Hematopoietic multipotent progenitor cell treated with erythropoietin and hydrocortisone succinate and interleukin-3 and kit ligand, for 4 days (in vitro differentiated cells): ENCODE results near the gene KATNB1.
A peak's percentile ranks its signal among the peaks of the same experiment; 100 is the strongest.
"Not testable (repeated sequence)": the region's sequence is repeated elsewhere in the genome, so short reads cannot be mapped to it uniquely, and the experiment has no call there.

ENCODE experiments used
- DNase-seq: peaks from one replicate; pipeline ENCODE4 v3.0.0-alpha.2; 2015

KATNB1 gene

DNA sequence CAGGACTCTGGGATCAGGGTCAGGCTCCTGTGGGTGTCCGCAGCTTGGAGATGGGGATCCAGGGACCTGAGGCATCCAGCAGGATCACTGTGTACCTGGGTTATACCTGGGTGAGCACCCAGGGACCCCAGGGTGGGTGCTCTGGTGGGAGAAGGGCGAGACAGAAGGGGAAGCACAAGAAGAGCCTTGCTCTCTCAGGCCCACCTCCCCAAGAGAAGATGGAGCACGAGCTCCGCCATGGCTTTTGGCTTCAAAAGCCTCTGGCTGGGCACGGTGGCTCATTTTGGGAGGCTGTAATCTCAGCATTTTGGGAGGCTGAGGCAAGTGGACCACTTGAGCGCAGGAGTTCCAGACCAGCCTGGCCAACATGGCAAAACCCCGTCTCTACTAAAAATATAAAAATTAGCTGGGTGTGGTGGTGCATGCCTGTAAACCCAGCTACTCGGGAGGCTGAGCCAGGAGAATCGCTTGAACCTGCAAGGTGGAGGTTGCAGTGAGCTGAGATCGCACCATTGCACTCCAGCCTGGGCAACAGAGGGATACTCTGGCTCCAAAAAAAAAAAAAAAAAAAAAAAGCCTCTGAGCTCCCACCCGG, 32.1 kb upstream of the KATNB1 start:
- DNase-seq = no peak

DNA sequence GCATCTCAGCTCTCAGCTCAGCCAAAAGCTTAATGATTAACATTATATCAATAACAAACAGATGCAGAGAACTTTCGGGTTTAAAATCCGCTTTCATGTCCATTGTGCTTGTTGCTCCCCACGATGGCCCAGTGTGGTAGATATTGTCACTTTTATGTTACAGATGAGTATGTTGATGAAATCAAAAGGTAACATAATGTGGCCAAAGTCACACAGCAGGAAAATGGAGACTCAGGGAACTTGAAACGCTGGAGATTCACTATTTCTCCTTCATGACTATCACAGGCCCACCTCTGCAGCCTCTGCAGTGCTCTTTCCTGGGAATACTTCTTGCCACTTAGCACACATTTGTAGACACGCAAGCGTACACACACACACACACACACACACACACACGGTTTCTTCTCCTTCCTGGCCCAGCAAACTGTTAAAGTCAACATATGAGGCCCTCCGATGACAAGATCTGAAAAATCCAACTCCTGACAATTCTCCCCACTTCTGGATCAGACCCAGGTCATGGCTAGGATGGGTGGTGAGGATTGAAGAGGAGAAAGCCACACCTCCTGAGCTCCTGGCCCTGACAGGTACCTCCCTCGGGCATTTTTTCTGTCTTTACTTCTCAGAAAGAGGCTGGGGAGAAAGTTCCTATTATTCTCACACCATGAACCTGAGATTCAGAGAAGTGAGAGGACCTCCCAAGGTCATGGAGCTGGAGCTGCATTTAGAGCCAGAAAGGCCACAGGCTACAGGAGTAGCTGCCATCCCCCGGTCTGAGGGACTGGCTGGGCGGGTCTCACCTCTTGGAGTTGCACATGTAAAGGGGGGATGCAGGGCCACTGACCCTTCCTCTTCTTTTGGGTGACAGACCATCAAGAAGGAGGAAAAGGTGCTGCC, 31.3 kb upstream of the KATNB1 start:
- no peak for DNase-seq

DNA sequence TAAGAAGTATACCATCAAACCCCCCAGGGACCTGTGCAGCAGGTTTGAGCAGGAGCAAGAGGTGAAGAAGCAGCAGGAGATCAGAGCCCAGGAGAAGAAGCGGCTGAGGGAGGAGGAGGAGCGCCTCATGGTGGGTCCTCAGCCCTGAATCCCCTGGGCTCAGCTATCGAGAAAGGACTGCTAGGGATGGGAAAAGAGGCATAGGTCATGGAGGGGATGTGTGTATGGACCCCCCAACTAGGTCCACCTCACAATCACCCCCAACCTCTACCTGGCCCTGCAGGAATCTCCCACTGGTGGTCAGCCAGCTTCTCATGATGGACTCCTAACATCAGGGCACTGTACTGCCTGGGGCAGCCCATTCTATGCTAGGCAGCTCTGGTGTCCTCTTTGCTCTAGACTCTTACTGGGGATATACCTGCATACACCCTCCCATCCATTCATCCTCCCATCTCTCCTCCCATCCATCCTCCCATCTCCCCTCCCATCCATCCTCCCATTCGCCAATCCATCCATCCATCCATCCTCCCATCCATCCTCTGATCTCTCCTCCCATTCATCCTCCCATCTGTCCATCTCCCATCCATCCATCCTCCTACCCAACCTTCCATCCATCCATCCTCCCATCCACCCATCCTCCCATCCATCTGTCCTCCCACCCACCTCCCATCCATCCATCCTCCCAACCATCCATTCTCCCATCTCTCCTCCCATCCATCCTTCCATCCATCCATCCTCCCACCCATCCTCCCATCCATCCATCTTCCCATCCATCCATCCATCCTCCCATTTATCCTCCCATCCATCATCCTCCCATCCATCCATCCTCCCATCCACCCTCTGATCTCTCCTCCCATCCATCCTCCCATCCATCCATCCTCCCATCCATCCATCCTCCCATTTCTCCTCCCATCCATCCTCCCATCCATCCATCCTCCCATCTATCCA, 30.4 kb upstream of the KATNB1 start:
- no peak for DNase-seq

DNA sequence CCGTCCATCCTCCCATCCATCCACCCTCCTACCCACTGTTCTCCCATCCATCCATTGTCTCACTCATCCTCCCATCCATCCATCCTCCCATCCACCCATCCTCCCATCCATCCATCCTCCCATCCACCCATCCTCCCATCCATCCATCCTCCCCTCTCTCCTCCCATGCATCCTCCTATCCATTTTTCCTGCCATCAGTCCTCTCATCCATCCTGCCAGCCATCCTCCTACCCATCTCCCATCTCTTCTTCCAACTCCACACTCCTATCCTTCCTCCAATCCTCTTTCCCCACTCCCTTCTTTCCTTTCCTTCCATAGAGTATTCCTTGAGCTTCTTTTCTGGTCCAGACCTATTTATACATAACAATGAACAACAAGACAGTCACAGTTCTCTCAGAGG, 28.9 kb upstream of the KATNB1 start:
- no peak for DNase-seq

DNA sequence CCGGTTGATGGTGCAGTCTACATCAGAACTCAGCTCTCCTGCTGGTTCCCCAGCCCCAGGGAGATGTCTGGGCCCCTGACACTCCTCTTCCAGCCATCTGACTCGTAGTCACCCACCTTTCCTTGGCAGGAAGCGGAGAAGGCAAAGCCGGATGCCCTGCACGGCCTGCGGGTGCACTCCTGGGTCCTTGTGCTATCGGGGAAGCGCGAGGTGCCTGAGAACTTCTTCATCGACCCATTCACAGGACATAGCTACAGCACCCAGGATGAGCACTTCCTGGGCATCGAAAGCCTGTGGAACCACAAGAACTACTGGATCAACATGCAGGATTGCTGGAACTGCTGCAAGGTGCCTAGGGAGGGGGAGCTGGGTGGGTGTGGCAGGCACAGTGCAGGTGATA, 28.2 kb upstream of the KATNB1 start:
- DNase-seq = no peak

DNA sequence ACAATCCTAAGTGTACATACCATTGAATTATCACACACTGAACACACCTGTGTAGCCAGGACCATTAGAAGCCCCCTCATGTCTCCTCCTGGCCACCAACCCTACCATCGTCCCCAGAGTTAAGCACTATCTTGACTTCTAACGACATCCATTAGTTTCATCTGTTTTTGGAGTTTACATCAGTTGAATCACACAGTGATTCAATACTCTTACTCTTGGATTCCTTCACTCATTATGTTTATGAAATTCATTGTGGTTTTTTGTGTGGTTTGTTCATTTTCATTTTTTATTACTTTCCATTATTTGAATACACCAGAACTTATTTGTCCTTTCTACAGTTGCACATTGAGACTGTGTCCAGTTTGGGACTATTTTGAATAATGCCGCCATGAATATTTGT, 27.4 kb upstream of the KATNB1 start:
- no peak for DNase-seq

DNA sequence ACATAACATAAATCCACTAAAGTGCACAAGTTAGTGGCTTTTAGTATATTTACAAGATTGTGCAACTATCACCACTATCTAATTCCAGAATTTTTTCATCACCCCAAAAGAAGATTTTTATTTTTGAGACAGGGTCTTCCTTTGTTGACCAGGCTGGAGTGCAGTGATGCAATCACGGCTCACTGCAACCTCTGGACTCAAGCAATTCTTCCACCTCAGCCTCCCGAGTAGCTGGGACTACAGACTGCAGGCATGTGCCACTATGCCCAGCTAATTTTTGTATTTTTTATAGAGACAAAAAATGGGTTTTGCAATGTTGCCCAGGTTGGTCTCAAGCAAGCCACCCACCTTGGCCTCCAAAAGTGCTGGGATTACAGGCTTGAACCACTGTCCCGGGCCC, 25.9 kb upstream of the KATNB1 start:
- DNase-seq = no peak

DNA sequence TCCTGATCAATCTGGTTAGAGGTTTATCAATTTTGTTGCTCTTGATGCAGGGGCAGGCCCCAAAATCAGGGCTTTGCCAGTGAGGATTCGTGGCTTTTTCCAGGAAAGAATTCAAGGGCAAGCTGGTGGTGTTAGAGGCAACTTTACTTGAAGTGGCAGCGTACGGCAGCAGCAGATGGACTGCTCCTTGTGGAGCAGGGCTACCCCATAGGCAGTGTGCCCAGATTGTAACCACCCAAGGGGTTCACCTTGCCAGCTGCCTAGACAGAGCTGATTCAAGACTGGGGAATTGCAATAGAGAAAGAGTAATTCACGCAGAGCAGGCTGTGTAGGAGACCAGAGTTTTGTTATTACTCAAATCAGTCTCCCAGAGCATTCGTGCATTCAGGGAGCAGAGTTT, 24.2 kb upstream of the KATNB1 start:
- DNase-seq = no peak

DNA sequence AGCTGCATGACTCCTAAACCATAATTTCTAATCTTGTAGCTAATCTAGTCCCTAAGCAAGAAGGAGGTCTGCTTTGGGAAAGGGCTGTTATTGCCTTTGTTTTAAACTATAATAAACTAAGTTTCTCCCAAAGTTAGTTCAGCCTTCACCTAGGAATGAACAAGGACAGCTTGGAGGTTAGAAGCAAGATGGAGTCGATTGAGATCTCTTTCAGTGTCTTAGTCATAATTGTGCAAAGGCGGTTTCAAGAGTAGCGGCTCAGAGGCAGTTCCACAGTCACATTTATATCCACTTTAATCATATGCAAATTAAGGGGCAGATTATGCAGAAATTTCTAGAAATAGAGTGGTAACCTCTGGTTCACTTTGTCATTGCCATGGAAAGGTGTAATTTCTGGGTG, 23.6 kb upstream of the KATNB1 start:
- DNase-seq = no peak

DNA sequence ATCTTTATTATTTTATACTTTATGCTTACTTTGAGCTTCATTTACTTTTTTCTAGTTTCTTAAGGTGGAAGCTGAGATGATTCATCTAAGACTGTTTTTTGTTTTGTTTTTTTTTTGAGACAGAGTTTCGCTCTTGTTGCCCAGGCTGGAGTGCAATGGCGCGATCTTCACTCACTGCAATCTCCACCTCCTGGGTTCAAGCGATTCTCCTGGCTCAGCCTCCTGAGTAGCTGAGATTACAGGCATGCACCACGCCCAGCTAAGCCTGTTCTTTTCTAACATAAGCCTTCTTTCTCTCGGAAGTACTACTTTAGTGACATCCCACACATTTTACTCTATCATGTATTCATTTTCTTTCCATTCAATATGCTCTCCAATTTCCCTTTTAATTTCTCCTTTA, 23.0 kb upstream of the KATNB1 start:
- not testable (repeated sequence) for DNase-seq

DNA sequence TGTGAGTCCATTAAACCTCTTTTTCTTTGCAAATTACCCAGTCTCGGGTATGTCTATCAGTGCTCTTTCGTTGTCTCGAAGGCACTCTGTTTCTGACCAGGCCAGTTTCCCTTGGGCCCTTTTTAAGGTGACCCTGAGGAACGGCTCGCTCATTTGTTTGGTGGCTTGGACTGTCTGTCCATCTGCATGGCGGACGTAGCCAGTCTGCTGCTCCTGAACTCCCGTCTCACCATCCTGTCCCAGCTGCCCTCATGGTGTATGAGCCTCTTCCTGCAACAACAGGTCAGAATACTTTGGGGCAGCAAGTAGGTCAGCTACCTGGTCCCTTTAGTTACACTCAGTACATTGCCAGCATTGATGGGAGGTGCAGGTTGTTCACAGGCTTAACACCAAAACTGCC, 22.0 kb upstream of the KATNB1 start:
- DNase-seq = no peak

DNA sequence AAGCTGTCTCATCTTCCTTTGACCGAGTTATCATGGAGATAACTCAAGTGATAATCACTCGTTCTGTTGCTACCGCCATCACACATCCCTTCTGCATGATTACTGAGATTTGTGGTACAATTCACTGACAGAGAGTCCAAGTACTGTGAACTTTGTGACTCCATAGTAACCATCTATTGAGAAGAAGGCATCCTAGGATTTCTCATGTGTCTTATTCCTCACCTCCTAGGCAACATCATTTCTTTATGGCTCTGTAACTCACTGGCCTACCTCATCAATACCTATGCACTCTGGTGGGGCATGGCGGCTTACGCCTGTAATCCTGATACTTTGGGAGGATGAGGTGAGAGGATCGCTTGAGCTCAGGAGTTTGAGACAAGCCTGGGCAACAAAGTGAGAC, 21.5 kb upstream of the KATNB1 start:
- DNase-seq = no peak

DNA sequence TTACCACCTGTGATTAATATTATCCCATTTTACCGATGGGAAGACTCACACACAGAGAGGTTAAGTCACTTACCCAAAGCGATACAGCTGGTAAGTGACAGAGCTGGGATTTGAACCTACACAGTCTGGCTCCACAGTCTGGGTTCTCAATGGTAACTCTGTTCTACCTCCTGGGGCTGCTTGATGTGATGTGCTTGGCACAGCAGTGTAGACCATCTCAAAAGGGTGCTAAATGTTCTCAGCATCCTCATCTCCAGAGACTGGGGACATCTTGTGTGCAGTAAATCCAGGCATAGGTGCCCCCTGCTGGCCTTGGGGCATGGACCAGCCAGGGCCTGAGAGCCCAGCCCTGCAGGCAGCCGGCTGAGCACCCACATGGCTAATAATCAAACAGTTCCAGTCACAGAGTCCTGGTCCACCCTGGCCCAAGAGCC, 15.4 kb upstream of the KATNB1 start:
- peak; percentile 90 for DNase-seq

DNA sequence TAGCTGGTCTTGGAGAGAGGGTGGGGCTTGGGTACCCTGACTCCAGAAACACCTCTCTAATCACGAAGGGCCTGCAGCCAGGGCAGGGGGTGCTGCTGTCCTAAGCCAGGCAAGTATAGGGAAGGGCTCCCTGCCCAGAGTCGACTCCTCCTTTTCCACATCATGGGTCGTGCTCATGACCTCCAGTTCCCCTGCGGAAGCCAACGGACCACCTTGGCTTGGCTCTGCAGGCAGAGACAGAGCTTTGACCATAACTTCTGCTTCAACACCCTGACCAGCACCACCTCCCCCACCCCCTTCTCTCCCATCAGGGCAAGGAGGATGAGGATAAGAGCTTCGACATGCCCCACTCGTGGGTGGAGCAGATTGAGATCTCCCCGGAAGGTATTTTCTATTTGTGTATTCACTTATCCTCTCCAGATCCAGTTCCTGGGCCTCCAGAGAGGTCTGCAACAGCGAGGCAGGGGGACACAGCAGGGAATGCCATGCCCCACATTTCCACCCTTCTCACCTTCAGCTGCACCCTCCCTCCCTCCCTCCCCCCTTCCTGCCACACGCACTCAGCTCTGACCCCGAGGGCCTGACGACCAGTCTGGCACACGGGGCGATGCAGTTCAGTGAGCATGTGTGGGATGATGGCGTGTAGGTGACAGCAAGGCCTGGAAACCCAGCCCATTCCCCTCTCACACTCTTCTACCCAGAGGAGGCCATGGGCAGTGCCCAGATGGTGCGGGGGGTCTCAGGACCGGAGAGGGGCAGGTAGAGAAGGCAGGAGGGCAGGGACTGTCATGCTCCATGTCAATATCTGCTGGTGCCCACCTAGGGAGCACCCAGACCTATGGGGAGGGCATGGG, 14.0 kb upstream of the KATNB1 start:
- DNase-seq = no peak

DNA sequence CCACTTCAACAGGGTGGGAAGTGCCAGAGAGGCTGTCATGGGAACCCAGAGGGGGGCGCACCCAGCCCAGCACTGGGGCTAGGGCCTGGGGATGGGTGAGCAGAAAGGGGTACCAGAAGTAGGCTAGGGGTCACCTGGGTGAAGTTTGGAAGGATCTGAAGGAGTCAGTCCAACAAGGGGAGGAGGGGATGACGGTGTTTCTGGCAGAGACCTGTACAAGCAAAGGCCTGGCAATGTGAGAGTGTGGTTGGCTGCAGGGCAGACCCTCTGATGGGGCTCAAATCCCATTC, 13.4 kb upstream of the KATNB1 start:
- DNase-seq = no peak

DNA sequence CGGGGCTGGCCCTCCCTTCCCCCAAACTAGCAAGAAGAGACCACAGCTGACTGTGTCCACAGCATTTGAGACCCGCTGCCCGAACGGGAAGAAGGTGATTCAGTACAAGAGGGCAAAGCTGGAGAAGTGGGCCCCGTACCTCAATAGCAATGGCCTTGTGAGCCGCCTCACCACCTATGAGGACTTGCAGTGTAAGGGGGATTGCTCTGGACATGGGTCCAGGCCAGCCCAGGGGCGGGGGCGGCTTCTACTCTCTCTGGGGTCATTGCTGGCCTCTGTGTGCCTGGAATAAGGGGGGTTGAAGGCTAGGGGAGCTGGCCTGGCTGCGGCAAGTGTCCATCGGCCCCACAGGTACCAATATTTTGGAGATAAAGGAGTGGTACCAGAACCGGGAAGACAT, 12.9 kb upstream of the KATNB1 start:
- no peak for DNase-seq

DNA sequence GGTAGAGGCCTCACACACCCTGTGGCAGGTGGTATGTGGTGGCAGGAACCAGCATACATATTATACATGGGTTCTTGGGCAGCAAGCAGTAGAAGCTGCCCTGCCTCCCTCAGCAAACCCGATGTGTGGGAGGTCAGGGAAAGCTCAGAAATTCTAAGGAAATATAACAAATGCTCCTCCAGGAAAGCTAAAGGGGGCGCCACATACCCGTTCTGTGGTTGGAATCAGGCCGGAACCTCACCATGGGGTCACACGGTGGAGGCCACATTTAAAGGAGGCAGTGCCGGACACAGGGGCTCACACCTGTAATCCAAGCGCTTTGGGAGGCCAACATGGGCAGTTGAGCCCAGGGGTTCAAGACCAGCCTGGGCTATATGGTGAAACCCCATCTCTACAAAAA, 12.4 kb upstream of the KATNB1 start:
- DNase-seq = no peak

DNA sequence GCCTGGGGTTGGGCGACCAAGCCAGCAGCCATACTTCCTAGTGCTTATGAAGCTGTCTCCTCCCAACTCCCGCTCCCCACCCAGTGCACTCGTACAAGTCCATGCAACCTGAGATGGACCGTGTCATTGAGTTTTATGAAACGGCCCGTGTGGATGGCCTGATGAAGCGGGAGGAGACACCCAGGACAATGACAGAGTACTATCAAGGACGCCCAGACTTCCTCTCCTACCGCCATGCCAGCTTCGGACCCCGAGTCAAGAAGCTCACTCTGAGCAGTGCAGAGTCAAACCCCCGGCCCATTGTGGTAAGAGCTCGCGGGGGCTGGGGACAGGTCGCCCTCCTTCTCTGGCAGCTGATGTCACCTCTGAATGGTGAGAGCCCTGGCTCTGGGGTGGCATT, 11.0 kb upstream of the KATNB1 start:
- DNase-seq = peak; percentile 49

DNA sequence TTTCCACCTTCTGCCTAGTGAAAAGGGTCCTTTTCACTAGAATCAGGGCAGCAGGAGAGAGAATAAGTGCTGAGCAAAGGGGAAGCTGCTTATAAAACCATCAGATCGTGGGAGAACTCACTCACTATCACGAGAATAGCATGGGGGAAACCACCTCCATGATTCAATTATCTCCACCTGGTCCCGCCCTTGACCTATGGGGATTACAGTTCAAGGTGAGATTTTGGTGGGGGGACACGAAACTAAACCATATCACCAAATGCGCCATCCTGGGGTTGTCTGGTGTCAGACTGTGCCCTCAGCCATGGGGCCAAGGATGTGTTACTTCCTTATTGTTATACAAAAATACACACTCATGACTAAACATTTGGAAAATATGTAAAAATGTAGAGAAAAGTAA, 10.4 kb upstream of the KATNB1 start:
- DNase-seq = peak; percentile 34

DNA sequence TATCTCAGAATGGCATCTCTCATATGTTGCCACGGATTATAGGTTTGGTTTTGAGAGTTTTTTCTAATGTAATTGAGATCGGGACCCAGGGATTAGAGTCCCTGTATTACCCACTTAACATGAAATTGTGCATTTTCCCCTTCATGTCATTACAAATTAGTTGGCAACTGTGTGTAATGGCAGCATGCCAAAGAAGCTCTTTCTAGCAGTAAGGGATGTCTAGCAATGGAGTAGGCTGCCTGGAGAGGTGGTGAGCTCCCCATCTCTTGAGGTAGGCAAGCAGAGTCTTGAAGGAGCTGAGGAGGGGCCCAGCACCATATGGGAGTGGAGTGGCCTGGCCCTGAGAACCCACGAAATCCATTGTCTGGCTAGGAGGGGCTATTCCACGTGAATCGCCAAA, 10.0 kb upstream of the KATNB1 start:
- no peak for DNase-seq

DNA sequence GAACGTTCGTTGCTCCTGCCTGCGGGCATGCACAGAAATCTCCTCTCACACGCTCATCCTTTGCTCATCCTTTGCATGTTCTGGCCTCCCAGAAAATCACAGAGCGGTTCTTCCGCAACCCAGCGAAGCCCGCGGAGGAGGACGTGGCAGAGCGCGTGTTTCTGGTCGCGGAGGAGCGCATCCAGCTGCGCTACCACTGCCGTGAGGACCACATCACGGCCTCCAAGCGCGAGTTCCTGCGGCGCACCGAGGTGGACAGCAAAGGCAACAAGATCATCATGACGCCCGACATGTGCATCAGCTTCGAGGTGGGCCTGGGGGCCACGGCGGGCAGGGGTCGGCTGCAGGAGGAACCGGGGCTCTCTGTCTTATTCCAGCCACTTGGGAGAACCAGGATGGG, 9.6 kb upstream of the KATNB1 start:
- no peak for DNase-seq

DNA sequence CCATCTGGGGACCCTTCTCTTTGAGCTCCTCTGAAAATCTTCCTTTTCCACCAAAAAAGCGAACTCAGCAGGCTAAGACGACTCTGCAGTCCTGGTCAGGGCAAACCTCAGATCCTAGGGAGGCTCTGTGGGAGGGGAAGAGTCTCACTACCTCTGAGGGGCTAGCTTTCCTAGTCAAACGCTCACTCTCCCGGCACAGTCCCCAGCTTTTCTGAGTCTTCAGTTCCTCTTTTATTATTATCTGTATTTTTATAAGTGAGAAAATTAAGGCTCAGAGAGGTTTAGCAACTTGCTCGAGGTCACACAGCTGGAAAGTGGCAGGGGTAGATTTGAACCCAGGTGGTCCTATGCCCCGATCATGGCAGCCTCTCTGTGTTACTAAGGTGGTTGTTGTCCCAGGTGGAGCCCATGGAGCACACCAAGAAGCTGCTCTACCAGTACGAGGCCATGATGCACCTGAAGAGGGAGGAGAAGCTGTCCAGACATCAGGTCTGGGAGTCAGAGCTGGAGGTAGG, 9.1 kb upstream of the KATNB1 start:
- DNase-seq = no peak

DNA sequence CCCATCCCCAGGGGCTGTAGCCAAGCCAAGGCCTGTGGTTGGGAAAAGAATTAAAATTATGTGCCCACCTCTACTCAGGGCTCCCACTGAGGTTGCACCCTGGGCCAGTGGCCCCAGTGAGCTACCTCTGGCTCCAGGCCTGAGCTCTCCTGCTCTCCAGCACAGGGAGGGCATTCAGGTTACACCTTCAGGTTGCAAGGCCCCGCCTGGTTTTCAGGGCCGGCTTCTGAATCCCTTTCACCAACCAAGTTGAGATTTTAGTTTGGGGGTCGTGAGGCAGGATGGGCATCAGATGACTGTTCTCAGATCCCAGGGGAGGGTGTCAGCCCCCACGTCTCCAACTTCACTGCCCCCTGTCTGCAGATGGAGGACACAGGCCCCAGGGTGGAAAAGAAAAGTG, 8.0 kb upstream of the KATNB1 start:
- DNase-seq = no peak
